ENCODE results near the gene SMIM32.

SMIM32 gene

DNA sequence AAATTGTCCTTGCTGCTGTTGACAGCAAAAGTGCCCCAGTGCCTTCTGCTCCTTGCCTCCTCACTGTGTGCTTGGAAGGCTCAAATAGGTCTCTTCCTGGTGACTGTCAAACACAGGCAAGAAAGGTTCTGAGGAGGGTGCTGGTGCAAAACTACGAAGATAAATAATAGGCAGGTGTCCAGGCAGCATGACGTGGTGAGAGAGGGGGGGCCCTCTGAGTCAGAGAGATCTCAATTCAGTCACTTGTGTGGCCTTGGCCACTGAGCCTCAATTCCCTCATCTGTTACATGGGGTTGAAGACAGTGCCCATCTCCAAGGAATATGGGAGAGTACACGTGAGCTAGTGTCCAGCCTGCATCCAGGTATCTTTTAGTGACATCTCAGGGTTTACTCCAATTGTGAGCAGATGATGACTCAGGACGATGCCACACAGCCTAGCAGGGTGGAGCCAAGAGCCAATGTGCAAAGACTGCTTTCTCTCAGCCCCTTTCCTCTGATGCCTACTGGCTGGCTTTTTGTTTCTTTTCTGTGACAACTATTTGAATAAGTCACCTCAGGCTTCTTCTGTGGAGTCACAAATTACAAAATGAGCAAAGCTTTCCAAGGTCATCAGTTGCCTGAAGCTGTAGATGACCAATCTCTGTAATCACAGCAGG, 29.7 kb upstream of the SMIM32 start:
- Histone ChIP-seq H3K27ac (ENCODE audit: low read depth, low read length) (no peak overlapping the region), H3K4me3 (ENCODE audit: low read length) (no peak overlapping the region), H3K9ac (ENCODE audit: low read depth, low read length) (no peak overlapping the region), H3K27me3 (ENCODE audit: insufficient read depth, low read length) (no peaks in the 10 kb centered on the region), H3K36me3 (ENCODE audit: insufficient read depth, low read length) (no peaks in the 10 kb centered on the region), H3K9me3 (ENCODE audit: insufficient read depth, low read depth, low read length) (no peaks in the 10 kb centered on the region), H3K4me1 (ENCODE audit: insufficient read depth, low read length) (peaks cover 1% of the 10 kb centered on the region; the same call in 1 of the 2 replicates)
- WGBS, result 90% methylated on average over 4 of the region's 4 CpGs

DNA sequence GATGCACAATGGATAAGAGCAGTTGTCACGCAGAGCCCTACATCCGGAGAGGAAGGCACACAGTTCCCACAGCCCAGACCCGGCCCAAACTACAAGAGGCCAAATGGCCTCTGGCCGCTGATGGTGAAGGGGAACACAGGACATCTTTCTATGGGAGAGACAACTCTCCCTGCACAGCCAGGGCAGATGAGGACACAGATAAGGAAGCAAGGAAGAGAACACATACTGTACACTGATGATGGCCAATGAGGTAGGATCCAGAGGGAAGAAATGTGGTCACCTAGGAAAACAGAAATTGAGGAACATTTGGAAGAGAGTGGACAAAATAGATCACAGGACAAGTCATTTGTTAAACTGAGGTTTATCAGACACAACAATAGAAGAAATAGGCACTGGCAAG, 28.4 kb upstream of the SMIM32 start:
- no peaks in the 10 kb centered on the region for H3K36me3 ChIP-seq (ENCODE audit: insufficient read depth, low read length)
- no peaks in the 10 kb centered on the region for H3K27me3 ChIP-seq (ENCODE audit: insufficient read depth, low read length)
- no peak overlapping the region for H3K27ac ChIP-seq (ENCODE audit: low read depth, low read length)
- H3K9ac ChIP-seq (ENCODE audit: low read depth, low read length), result no peak overlapping the region
- WGBS, result 94% methylated on average over 4 of the region's 4 CpGs
- no peak overlapping the region for H3K4me3 ChIP-seq (ENCODE audit: low read length)
- H3K4me1 ChIP-seq (ENCODE audit: insufficient read depth, low read length), result no peaks in the 10 kb centered on the region
- no peaks in the 10 kb centered on the region for H3K9me3 ChIP-seq (ENCODE audit: insufficient read depth, low read depth, low read length)

DNA sequence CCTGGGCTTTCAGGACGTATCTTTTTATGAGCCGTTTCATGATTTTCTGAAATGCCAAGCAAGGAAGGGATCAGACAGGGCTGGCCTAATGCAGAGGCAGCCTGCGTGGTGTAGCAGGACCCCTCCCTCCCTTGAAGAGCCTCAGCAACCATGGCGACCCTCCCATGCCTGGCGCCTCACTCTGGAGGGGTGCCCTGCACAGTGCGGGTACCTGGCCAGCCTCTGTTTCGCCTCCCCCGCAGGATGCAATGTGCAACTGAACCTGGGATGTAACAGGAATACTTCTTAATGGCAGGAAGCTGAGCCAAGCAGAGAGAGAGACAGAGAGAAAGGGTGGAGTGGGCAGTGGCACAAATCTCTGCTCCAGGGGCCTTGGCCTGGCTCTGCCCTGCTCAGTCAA, 23.3 kb upstream of the SMIM32 start:
- H3K27me3 ChIP-seq (ENCODE audit: insufficient read depth, low read length), result no peaks in the 10 kb centered on the region
- no peak overlapping the region for H3K27ac ChIP-seq (ENCODE audit: low read depth, low read length)
- no peaks in the 10 kb centered on the region for H3K36me3 ChIP-seq (ENCODE audit: insufficient read depth, low read length)
- H3K9ac ChIP-seq (ENCODE audit: low read depth, low read length), result no peak overlapping the region
- no peaks in the 10 kb centered on the region for H3K9me3 ChIP-seq (ENCODE audit: insufficient read depth, low read depth, low read length)
- WGBS, result 93% methylated on average over 8 of the region's 8 CpGs
- no peaks in the 10 kb centered on the region for H3K4me1 ChIP-seq (ENCODE audit: insufficient read depth, low read length)
- H3K4me3 ChIP-seq (ENCODE audit: low read length), result no peak overlapping the region

DNA sequence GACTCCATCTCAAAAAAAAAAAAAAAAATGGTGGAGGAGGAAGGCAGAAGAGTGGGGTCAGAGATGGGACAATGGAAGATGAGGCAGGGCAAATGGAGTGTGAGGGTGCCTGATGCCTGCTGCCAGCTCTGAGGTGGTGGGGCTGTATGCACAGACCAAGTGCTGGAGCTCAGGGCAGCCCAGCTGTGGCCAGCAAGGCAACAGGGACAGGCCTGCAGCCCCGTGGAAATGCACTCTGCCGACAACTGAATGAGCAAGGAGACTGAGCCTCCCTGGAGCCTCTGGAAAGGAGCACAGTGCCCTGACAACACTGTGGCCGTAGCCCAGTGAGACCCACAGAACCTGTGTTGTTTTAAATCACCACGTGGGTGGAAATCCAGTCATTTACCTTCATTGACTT, 22.9 kb upstream of the SMIM32 start:
- Histone ChIP-seq H3K27me3 (ENCODE audit: insufficient read depth, low read length) (peaks cover 2% of the 10 kb centered on the region; the same call in 1 of the 2 replicates), H3K4me3 (ENCODE audit: low read length) (no peak overlapping the region), H3K9ac (ENCODE audit: low read depth, low read length) (no peak overlapping the region), H3K4me1 (ENCODE audit: insufficient read depth, low read length) (no peaks in the 10 kb centered on the region), H3K36me3 (ENCODE audit: insufficient read depth, low read length) (no peaks in the 10 kb centered on the region), H3K9me3 (ENCODE audit: insufficient read depth, low read depth, low read length) (no peaks in the 10 kb centered on the region), H3K27ac (ENCODE audit: low read depth, low read length) (no peak overlapping the region)
- WGBS, result 90% methylated on average over 4 of the region's 4 CpGs

DNA sequence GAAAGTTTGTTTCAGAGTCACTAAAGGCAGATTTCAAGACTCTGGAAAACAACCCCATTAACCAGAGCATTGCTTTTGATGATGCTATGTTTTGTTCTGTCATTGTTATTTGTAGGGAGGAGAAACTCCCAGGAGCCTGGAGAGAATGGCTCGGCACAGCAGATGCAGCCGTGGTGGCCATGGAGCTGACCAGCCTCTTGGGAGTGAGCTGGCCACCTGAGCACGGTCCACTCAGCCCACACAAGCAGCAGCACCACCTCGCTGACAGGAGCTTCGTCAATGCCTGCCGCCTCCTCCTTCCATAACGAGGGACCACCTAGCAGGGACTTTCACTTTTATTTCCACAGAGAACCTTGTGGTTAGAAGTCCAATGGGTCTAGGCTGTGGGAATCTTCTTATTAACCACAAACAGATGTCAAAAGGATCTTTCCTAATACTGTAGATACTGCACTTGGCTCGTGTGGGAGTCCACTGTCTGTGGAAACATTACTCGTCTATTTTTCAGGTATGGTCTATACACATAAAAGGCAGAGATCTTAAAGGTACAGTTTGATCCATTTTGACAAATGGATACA, 21.0 kb upstream of the SMIM32 start:
- 88% methylated on average over 9 of the region's 9 CpGs for WGBS
- Histone ChIP-seq H3K27ac (ENCODE audit: low read depth, low read length) (no peak overlapping the region), H3K9ac (ENCODE audit: low read depth, low read length) (no peak overlapping the region), H3K9me3 (ENCODE audit: insufficient read depth, low read depth, low read length) (no peaks in the 10 kb centered on the region), H3K4me3 (ENCODE audit: low read length) (no peak overlapping the region), H3K27me3 (ENCODE audit: insufficient read depth, low read length) (peaks cover 16% of the 10 kb centered on the region), H3K4me1 (ENCODE audit: insufficient read depth, low read length) (no peaks in the 10 kb centered on the region), H3K36me3 (ENCODE audit: insufficient read depth, low read length) (no peaks in the 10 kb centered on the region)

DNA sequence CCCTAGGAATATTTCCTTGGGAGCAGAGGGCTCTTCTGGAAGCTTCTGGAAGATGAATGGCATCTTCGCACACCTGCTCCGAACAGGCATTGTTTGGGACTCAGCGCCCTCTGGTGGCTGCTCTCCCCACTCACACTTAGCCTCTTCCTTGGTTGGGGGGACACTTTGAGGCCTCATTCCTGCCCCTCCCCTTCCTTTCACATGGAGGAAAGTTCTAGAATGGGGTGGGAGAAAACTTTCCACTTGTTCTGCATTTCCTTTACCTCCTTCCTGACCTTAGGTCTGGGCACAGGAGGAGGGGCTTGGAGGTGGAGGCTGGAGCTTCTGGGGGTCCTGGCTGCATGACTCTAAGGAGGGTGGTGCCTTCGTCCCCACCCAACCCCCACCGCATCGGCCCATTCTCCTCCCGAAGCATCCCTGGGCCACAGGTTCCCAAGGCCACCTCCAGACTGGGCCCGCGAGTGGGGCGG, 19.3 kb upstream of the SMIM32 start:
- H3K9ac ChIP-seq (ENCODE audit: low read depth, low read length), result no peak overlapping the region
- H3K4me1 ChIP-seq (ENCODE audit: insufficient read depth, low read length), result no peaks in the 10 kb centered on the region
- H3K4me3 ChIP-seq (ENCODE audit: low read length), result no peak overlapping the region
- H3K9me3 ChIP-seq (ENCODE audit: insufficient read depth, low read depth, low read length), result no peaks in the 10 kb centered on the region
- H3K27me3 ChIP-seq (ENCODE audit: insufficient read depth, low read length), result peaks cover 32% of the 10 kb centered on the region
- no peak overlapping the region for H3K27ac ChIP-seq (ENCODE audit: low read depth, low read length)
- 59% methylated on average over 7 of the region's 10 CpGs for WGBS
- H3K36me3 ChIP-seq (ENCODE audit: insufficient read depth, low read length), result no peaks in the 10 kb centered on the region

DNA sequence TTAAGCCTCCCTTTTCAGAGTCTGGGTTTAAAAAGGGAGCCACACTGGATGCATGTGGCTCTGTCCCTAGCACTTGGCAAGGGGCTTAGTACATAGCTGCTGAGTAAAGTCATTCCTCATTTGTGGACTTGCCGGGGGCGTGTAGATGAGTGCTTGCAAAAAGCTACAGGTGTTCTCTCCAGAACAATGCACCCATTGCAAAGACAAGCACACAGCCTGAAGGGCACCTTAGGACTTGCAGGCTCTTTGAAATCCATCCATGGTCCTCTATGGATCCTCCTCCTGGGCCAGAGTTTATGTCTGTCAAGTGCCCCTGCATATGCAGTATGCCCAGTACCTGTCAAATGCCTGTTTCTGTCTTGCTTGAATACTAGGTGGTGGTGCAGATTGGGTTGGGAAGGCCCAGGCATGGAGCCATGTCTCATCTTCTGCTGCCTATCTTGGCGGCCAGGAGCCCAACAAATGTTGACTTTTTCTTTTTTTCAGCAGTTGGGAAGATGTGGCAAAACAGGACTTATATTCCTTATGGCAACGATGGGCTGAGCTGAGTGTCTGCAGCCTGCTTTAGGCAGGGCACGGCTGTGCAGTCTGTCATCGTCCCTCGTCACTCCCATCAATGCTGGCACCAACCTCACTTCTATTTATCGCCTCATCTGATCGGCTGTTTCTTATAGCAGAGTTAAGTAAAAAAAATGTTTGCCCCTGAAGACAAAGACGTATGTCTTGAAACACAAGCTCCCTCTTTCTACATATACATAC, 18.5 kb upstream of the SMIM32 start:
- H3K9ac ChIP-seq (ENCODE audit: low read depth, low read length), result no peak overlapping the region
- 91% methylated on average over 9 of the region's 10 CpGs for WGBS
- H3K9me3 ChIP-seq (ENCODE audit: insufficient read depth, low read depth, low read length), result no peaks in the 10 kb centered on the region
- H3K36me3 ChIP-seq (ENCODE audit: insufficient read depth, low read length), result no peaks in the 10 kb centered on the region
- H3K4me1 ChIP-seq (ENCODE audit: insufficient read depth, low read length), result no peaks in the 10 kb centered on the region
- H3K27ac ChIP-seq (ENCODE audit: low read depth, low read length), result no peak overlapping the region
- H3K4me3 ChIP-seq (ENCODE audit: low read length), result no peak overlapping the region
- H3K27me3 ChIP-seq (ENCODE audit: insufficient read depth, low read length), result peaks cover 41% of the 10 kb centered on the region

DNA sequence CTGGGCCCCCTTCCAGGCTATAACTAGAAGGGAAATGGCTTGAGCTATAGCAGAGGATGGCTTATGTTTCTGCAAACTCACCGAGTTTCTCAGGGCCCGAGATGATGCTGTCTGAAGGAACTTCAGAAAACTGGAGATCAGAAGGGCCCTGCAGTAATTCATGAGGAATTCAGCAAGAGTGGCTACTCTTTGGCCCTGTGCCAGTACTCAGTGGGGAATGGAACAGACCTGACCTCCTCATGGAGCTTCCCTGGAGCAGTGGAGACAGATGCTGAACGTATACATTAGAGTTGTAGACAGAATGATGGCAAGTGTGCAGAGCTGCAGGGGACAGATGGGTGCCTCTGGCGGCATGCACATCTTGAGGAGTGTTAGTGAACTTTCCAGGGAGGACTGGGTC, 17.3 kb upstream of the SMIM32 start:
- Histone ChIP-seq H3K4me3 (ENCODE audit: low read length) (no peak overlapping the region), H3K9me3 (ENCODE audit: insufficient read depth, low read depth, low read length) (no peaks in the 10 kb centered on the region), H3K27ac (ENCODE audit: low read depth, low read length) (no peak overlapping the region), H3K9ac (ENCODE audit: low read depth, low read length) (no peak overlapping the region), H3K27me3 (ENCODE audit: insufficient read depth, low read length) (peaks cover 53% of the 10 kb centered on the region), H3K4me1 (ENCODE audit: insufficient read depth, low read length) (no peaks in the 10 kb centered on the region), H3K36me3 (ENCODE audit: insufficient read depth, low read length) (no peaks in the 10 kb centered on the region)
- 91% methylated on average over 4 of the region's 4 CpGs for WGBS

DNA sequence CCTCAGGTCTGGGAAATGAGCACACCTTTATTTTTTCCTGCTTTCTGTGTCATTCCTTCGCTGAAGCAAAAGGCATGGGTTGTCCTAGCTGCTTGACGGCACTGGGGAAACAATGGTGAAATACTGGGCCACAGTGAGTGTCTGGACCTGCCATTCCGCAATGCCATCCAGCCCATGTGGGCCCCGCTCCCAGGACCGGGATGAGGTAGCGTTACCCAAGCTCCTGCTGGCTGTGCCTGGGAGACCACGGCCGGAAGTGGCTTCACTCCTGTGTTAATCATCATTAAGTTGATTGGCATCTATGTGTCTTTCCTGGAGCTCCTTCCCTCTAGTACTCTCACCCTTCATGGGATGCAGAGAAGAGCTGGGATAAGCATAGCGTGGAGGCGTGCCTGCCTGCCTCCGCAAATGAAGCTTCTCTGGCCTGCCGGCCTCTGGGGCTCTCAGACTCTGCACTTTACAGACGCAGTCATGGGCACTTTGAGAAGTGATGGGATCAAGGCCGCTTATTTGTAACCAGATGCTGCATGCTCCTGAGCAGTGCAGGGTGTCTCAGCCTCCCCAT, 16.5 kb upstream of the SMIM32 start:
- peaks cover 61% of the 10 kb centered on the region for H3K27me3 ChIP-seq (ENCODE audit: insufficient read depth, low read length)
- no peak overlapping the region for H3K27ac ChIP-seq (ENCODE audit: low read depth, low read length)
- no peaks in the 10 kb centered on the region for H3K9me3 ChIP-seq (ENCODE audit: insufficient read depth, low read depth, low read length)
- no peaks in the 10 kb centered on the region for H3K4me1 ChIP-seq (ENCODE audit: insufficient read depth, low read length)
- no peak overlapping the region for H3K4me3 ChIP-seq (ENCODE audit: low read length)
- H3K36me3 ChIP-seq (ENCODE audit: insufficient read depth, low read length), result no peaks in the 10 kb centered on the region
- H3K9ac ChIP-seq (ENCODE audit: low read depth, low read length), result no peak overlapping the region
- 91% methylated on average over 14 of the region's 14 CpGs for WGBS

DNA sequence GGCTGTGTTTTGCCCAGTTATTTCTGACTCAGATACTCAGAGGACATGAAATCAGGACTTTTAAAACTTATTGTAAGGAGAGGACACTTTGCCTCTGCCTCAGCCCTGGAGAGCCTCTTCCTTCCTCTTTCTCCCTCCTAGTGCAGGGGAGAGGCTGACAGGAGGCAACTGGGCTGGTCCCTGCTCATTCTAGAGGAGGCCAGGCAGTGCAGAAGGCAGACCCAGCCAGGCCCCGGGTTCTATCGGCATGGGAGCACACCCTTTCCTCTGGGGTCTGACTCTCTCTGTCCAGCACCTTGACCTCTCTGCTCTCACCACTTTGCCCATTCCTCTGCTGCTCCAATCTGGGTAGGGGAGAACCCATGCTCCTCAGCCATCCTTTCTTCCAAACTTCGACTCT, 16.0 kb upstream of the SMIM32 start:
- Histone ChIP-seq H3K9ac (ENCODE audit: low read depth, low read length) (no peak overlapping the region), H3K36me3 (ENCODE audit: insufficient read depth, low read length) (no peaks in the 10 kb centered on the region), H3K4me3 (ENCODE audit: low read length) (no peak overlapping the region), H3K9me3 (ENCODE audit: insufficient read depth, low read depth, low read length) (no peaks in the 10 kb centered on the region), H3K27me3 (ENCODE audit: insufficient read depth, low read length) (peaks cover 66% of the 10 kb centered on the region), H3K27ac (ENCODE audit: low read depth, low read length) (no peak overlapping the region), H3K4me1 (ENCODE audit: insufficient read depth, low read length) (peaks cover under 1% of the 10 kb centered on the region)
- WGBS, result 89% methylated on average over 3 of the region's 3 CpGs

DNA sequence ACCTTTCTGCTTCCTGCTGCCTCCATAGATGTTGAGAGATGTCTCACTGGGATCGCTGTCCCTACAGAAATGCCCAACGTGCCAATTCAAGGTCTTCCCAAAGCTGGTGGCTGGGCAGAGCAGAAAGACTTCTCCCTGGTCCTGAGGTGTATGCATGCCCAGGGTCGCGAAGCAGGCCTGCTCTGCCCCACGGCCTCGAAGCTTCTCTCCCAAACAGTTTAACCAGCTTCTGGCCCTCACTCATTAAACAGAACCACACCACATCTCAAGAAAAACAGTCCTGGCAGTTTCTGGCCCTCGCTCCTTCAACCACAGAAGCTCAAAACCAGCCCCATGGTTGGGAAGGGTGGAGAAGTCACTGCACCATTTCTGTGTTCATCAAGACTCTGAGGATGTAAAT, 14.7 kb upstream of the SMIM32 start:
- Histone ChIP-seq H3K4me3 (ENCODE audit: low read length) (no peak overlapping the region), H3K36me3 (ENCODE audit: insufficient read depth, low read length) (no peaks in the 10 kb centered on the region), H3K9ac (ENCODE audit: low read depth, low read length) (no peak overlapping the region), H3K9me3 (ENCODE audit: insufficient read depth, low read depth, low read length) (no peaks in the 10 kb centered on the region), H3K27ac (ENCODE audit: low read depth, low read length) (no peak overlapping the region), H3K4me1 (ENCODE audit: insufficient read depth, low read length) (peaks cover 11% of the 10 kb centered on the region), H3K27me3 (ENCODE audit: insufficient read depth, low read length) (peaks cover 73% of the 10 kb centered on the region)
- WGBS, result 95% methylated on average over 7 of the region's 7 CpGs
